ENCODE results near the gene UAP1L1.
"Not testable (repeated sequence)": the region's sequence is repeated elsewhere in the genome, so short reads cannot be mapped to it uniquely, and the experiment has no call there.

Gene UAP1L1

GRCh38 chr9:137077010-137077747 is at the start of gene UAP1L1:
UAP1L1 (plus strand) TSS chr9:137077517; CDS start chr9:137077533, 16 bp downstream.
- DNase-seq, result peak; percentile 41 to 57

- DNase-seq, result peak; percentile 63 to 67
Observed at GRCh38 chr9:137028263-137029057, 48.9 kb upstream of the UAP1L1 start.

GRCh38 chr9:137029058-137029936 is 48.0 kb upstream of the UAP1L1 start:
- peak; percentile 73 to 78 for DNase-seq

GRCh38 chr9:137030006-137030405 is 47.3 kb upstream of the UAP1L1 start:
- DNase-seq, result peak in 1 of 2 experiments; percentile 38

GRCh38 chr9:137030538-137031527 is 46.5 kb upstream of the UAP1L1 start:
- DNase-seq, result peak; percentile 87 to 94

GRCh38 chr9:137031904-137032640 is 45.2 kb upstream of the UAP1L1 start, which contains the start of gene FUT7:
FUT7 (minus strand) TSS chr9:137032088; CDS start chr9:137031991, 97 bp downstream.
- DNase-seq, result peak; percentile 42 to 58

GRCh38 chr9:137032858-137033257 is 44.5 kb upstream of the UAP1L1 start:
- peak; percentile 92 to 95 for DNase-seq

- DNase-seq, result not testable (repeated sequence)
Observed at GRCh38 chr9:137033481-137033880, 43.8 kb upstream of the UAP1L1 start.

- DNase-seq, result peak; percentile 78 to 79
Observed at GRCh38 chr9:137034039-137034708, 43.1 kb upstream of the UAP1L1 start.

- peak; percentile 77 to 84 for DNase-seq
Observed at GRCh38 chr9:137034709-137035506, 42.4 kb upstream of the UAP1L1 start.

GRCh38 chr9:137035507-137035834 is 41.8 kb upstream of the UAP1L1 start:
- no peak for DNase-seq

GRCh38 chr9:137035937-137036336 is 41.4 kb upstream of the UAP1L1 start:
- no peak for DNase-seq

- no peak for DNase-seq
Observed at GRCh38 chr9:137037035-137037434, 40.3 kb upstream of the UAP1L1 start.

- no peak for DNase-seq
Observed at GRCh38 chr9:137037483-137037882, 39.8 kb upstream of the UAP1L1 start.

GRCh38 chr9:137038916-137039315 is 38.4 kb upstream of the UAP1L1 start:
- no peak for DNase-seq

- DNase-seq, result no peak
Observed at GRCh38 chr9:137039611-137040366, 37.5 kb upstream of the UAP1L1 start.

GRCh38 chr9:137040568-137040967 is 36.7 kb upstream of the UAP1L1 start:
- DNase-seq, result no peak

GRCh38 chr9:137041124-137041523 is 36.2 kb upstream of the UAP1L1 start:
- DNase-seq, result no peak
